Right ventricle myocardium inferior (tissue), 1 donor: ENCODE data around the gene HPSE2. TPM values are rescaled to one million over a fixed set of nuclear protein-coding genes. Genes with fewer than 3 reads are reported as not detected.

ENCODE experiments used
- ATAC-seq: fragments of 200-7000 bp; cut with Tn5 transposase; one replicate; pipeline ENCODE4 v1.9.1; 2020; ENCODE audit warnings: mild to moderate bottlenecking, moderate library complexity
- DNase-seq: peaks from one replicate; pipeline ENCODE4 v3.0.0; 2021; ENCODE audit errors: missing footprints
- intact Hi-C: fragments of 100-400 bp; cut with DNase I; formaldehyde crosslinking; loops from one replicate; pipeline ENCODE4 v1.11.0; 2022
- microRNA-seq: library from miRNA; unstranded; fragments of <30 nt; microRNA quantifications from one replicate; pipeline ENCODE4 v1.2.0, GENCODE V29; 2020
- total RNA-seq: library from RNA; stranded (reverse); fragmentation: NEBNext Ultra II Directional; extraction: Animal tissue kit (Norgen Biotek cat#: 25700); gene quantifications from one replicate; pipeline ENCODE4 v1.2.1, GENCODE V29; 2021
- donor health status: DM: no; HTN: yes; CAD: no; lungs with severe emphysema.

Gene HPSE2
- total RNA-seq, 1 donor from 2014 or later, result 0.14 TPM

DNA sequence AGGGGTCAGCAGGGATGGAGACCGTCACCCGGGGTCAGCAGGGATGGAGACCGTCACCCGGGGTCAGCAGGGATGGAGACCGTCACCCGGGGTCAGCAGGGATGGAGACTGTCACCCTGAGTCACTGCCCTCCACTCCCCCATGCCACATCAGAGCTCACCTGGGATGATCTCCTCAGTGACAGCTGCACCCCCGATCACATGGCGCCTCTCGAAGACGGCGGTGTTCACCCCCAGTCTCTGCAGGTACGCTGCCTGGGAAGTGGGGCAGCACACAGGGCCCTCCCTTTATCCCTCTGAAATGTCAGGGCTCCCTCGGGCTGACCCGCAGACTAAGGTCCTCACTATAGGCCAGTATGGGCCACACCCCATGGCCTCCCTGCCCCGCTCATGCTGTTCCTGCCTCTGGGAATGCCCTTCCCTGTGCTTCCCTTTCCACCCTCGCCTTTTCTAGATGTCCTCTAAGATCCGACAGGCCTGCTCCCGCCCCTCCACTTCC lies 827.9 kb downstream of the HPSE2 start:
- intact Hi-C loops, result no loop called here
- ATAC-seq (no peak), DNase-seq (no peak)

Small RNA genes lying within 50 kb of the gene (microRNA-seq; reads per million reads assigned to microRNA genes)
- gene MIR4685 (not detected), gene MIR6507 (not detected)

Other genes starting within 250 kb of the HPSE2 start
- gene CNNM1, start 93.5 kb upstream of the HPSE2 start, total RNA-seq, result 0.16 TPM
- gene GOT1, start 194.8 kb upstream of the HPSE2 start, total RNA-seq, result 507 TPM